GM21576 (cell line): ENCODE measurements around the gene COL9A1.
"Not testable (repeated sequence)": the region's sequence is repeated elsewhere in the genome, so short reads cannot be mapped to it uniquely, and the experiment has no call there.

ENCODE experiments used
- ATAC-seq: cut with Tn5 transposase; IDR thresholded peaks from one replicate; pipeline ENCODE4 v1.9.1; 2021; ENCODE audit warnings: mild to moderate bottlenecking, moderate library complexity; ENCODE audit not compliant: unreplicated experiment

The COL9A1 gene

GRCh38 chr6:70303034-70303525 is at the start of gene COL9A1:
Gene COL9A1, minus strand, starts transcription at chr6:70303084. Its CDS starts 160 bp downstream, at chr6:70302924.
- no peak for ATAC-seq

- ATAC-seq, result no peak
Measured at GRCh38 chr6:70351461-70351860, 48.6 kb upstream of the COL9A1 start.

GRCh38 chr6:70345619-70346018 is 42.7 kb upstream of the COL9A1 start:
- no peak for ATAC-seq

GRCh38 chr6:70343313-70343712 is 40.4 kb upstream of the COL9A1 start:
- no peak for ATAC-seq

- not testable (repeated sequence) for ATAC-seq
Measured at GRCh38 chr6:70339810-70340209, 36.9 kb upstream of the COL9A1 start.

- no peak for ATAC-seq
Measured at GRCh38 chr6:70338775-70339174, 35.9 kb upstream of the COL9A1 start.

GRCh38 chr6:70337743-70338105 is 34.8 kb upstream of the COL9A1 start:
- no peak for ATAC-seq

GRCh38 chr6:70336996-70337742 is 34.3 kb upstream of the COL9A1 start:
- ATAC-seq, result no peak

GRCh38 chr6:70327036-70327435 is 24.2 kb upstream of the COL9A1 start:
- no peak for ATAC-seq

GRCh38 chr6:70325009-70325408 is 22.1 kb upstream of the COL9A1 start:
- ATAC-seq, result no peak

- ATAC-seq, result not testable (repeated sequence)
Measured at GRCh38 chr6:70317799-70318198, 14.9 kb upstream of the COL9A1 start.

- peak; percentile 75 for ATAC-seq
Measured at GRCh38 chr6:70315079-70315751, 12.3 kb upstream of the COL9A1 start.

GRCh38 chr6:70314296-70314695 is 11.4 kb upstream of the COL9A1 start:
- ATAC-seq, result no peak

- ATAC-seq, result no peak
Measured at GRCh38 chr6:70312165-70312745, 9.4 kb upstream of the COL9A1 start.

- no peak for ATAC-seq
Measured at GRCh38 chr6:70310063-70310694, 7.3 kb upstream of the COL9A1 start.

- ATAC-seq, result no peak
Measured at GRCh38 chr6:70309243-70309642, 6.4 kb upstream of the COL9A1 start.

GRCh38 chr6:70308142-70308541 is 5.3 kb upstream of the COL9A1 start:
- ATAC-seq, result not testable (repeated sequence)

GRCh38 chr6:70307008-70307407 is 4.1 kb upstream of the COL9A1 start:
- ATAC-seq, result no peak

- ATAC-seq, result no peak
Measured at GRCh38 chr6:70304616-70305015, 1.7 kb upstream of the COL9A1 start.

GRCh38 chr6:70299456-70299855 is 3.4 kb downstream of the COL9A1 start:
- ATAC-seq, result no peak

GRCh38 chr6:70298068-70298467 is 4.8 kb downstream of the COL9A1 start:
- ATAC-seq, result no peak
